Skin epidermis (tissue), 12 donors: ENCODE measurements around the gene LHFPL2.
"Not testable (repeated sequence)": the region's sequence is repeated elsewhere in the genome, so short reads cannot be mapped to it uniquely, and the experiment has no call there.

Source experiments
- H3K27ac ChIP-seq, 21 experiments: fragments of 200-600 bp; sonication (generic) in 11 of 21; one replicate each; pipeline ENCODE4 v1.5.0; 2020; ENCODE audit warnings: mild to moderate bottlenecking in 3 of 21, inconsistent platforms in 2 of 21, moderate library complexity in 2 of 21
- H3K4me3 ChIP-seq, 7 experiments: fragments of 200-600 bp; sonication (generic) in 2 of 7; one replicate each; pipeline ENCODE4 v1.5.0; 2020; ENCODE audit warnings: inconsistent platforms in 2 of 7, mild to moderate bottlenecking in 2 of 7, moderate library complexity in 1 of 7

The LHFPL2 gene

GRCh38 chr5:78648359-78649210 lies at the start of gene LHFPL2:
Gene LHFPL2 (minus strand): TSS chr5:78648772. CDS start chr5:78510213, 138,559 bp downstream.
- H3K27ac ChIP-seq = peak within 1 kb of the TSS; percentile 72 to 96 (median 86)
- H3K4me3 ChIP-seq = peak within 1 kb of the TSS; percentile 49 to 84 (median 70)

- no peak overlapping the region for H3K4me3 ChIP-seq
- H3K27ac ChIP-seq = no peak overlapping the region
These were observed 48.1 kb upstream of the LHFPL2 start for GRCh38 chr5:78696637-78697036.

- H3K27ac ChIP-seq, H3K4me3 ChIP-seq: not testable (repeated sequence)
These were observed 47.5 kb upstream of the LHFPL2 start for GRCh38 chr5:78696052-78696451.

GRCh38 chr5:78693339-78693738 lies 44.8 kb upstream of the LHFPL2 start:
- Histone ChIP-seq H3K27ac (no peak overlapping the region), H3K4me3 (no peak overlapping the region)

GRCh38 chr5:78691084-78691960 lies 42.8 kb upstream of the LHFPL2 start:
- no peak overlapping the region for H3K27ac ChIP-seq
- no peak overlapping the region for H3K4me3 ChIP-seq

- H3K27ac ChIP-seq = no peak overlapping the region
- no peak overlapping the region for H3K4me3 ChIP-seq
These were observed 41.8 kb upstream of the LHFPL2 start for GRCh38 chr5:78690253-78690972.

- Histone ChIP-seq H3K27ac (no peak overlapping the region), H3K4me3 (no peak overlapping the region)
These were observed 41.1 kb upstream of the LHFPL2 start for GRCh38 chr5:78689540-78690252.

GRCh38 chr5:78687514-78687913 lies 38.9 kb upstream of the LHFPL2 start:
- H3K27ac ChIP-seq, H3K4me3 ChIP-seq: not testable (repeated sequence)

GRCh38 chr5:78683905-78684304 lies 35.3 kb upstream of the LHFPL2 start:
- not testable (repeated sequence) for H3K27ac ChIP-seq, H3K4me3 ChIP-seq

- H3K4me3 ChIP-seq = no peak overlapping the region
These were observed 31.3 kb upstream of the LHFPL2 start for GRCh38 chr5:78679905-78680304.

GRCh38 chr5:78677777-78678668 lies 29.5 kb upstream of the LHFPL2 start:
- Histone ChIP-seq H3K4me3 (no peak overlapping the region), H3K27ac (peak overlapping the region in 13 of 21 experiments; percentile 15 to 69 (median 31))

More at GRCh38 chr5:78679905-78680304, 31.3 kb upstream of the LHFPL2 start:
- no peak overlapping the region for H3K27ac ChIP-seq

GRCh38 chr5:78675956-78676730 lies 27.6 kb upstream of the LHFPL2 start:
- H3K4me3 ChIP-seq = no peak overlapping the region
- no peak overlapping the region for H3K27ac ChIP-seq

- not testable (repeated sequence) for H3K27ac ChIP-seq, H3K4me3 ChIP-seq
These were observed 25.3 kb upstream of the LHFPL2 start for GRCh38 chr5:78673827-78674226.

- H3K27ac ChIP-seq = no peak overlapping the region
- no peak overlapping the region for H3K4me3 ChIP-seq
These were observed 23.6 kb upstream of the LHFPL2 start for GRCh38 chr5:78672154-78672553.

GRCh38 chr5:78671609-78672008 lies 23.0 kb upstream of the LHFPL2 start:
- Histone ChIP-seq H3K27ac (no peak overlapping the region), H3K4me3 (no peak overlapping the region)

GRCh38 chr5:78670701-78671269 lies 22.2 kb upstream of the LHFPL2 start:
- H3K4me3 ChIP-seq = no peak overlapping the region

GRCh38 chr5:78669331-78669730 lies 20.8 kb upstream of the LHFPL2 start:
- H3K27ac ChIP-seq = no peak overlapping the region
- no peak overlapping the region for H3K4me3 ChIP-seq

More at GRCh38 chr5:78670701-78671269, 22.2 kb upstream of the LHFPL2 start:
- H3K27ac ChIP-seq = no peak overlapping the region
